Left renal cortex interstitium (tissue), 4 donors: ENCODE data around the gene ADORA1. TPM values are rescaled to one million over a fixed set of nuclear protein-coding genes. Genes with fewer than 3 reads are reported as not detected.

Experiments used
- DNase-seq, 4 donors: peaks; one replicate each; pipeline ENCODE4 v3.0.0-alpha.2; 2013; ENCODE audit warnings: low read depth in 4 of 4, low spot score in 2 of 4, missing footprints in 1 of 4
- polyA plus RNA-seq, 4 donors: library from polyadenylated mRNA; unstranded; fragments of 120-200 nt; gene quantifications; one replicate each; pipeline ENCODE4 v1.2.1, GENCODE V29; 2013; ENCODE audit not compliant: insufficient read length in 4 of 4

The ADORA1 gene
- polyA plus RNA-seq, 4 donors = 3.7 to 8.7 (median 5.9) TPM

- DNase-seq = no peak
Observed at GRCh38 chr1:203138066-203138465, 10.5 kb downstream of the ADORA1 start.

GRCh38 chr1:203139976-203140475 is 12.5 kb downstream of the ADORA1 start:
- DNase-seq = no peak

- no peak for DNase-seq
Observed at GRCh38 chr1:203140743-203141520, 13.4 kb downstream of the ADORA1 start.

- no peak for DNase-seq
Observed at GRCh38 chr1:203142124-203142523, 14.6 kb downstream of the ADORA1 start.

GRCh38 chr1:203142684-203143408 is 15.3 kb downstream of the ADORA1 start:
- DNase-seq = no peak

- no peak for DNase-seq
Observed at GRCh38 chr1:203143641-203144040, 16.1 kb downstream of the ADORA1 start.

GRCh38 chr1:203144661-203145060 is 17.1 kb downstream of the ADORA1 start:
- DNase-seq = no peak

GRCh38 chr1:203145321-203146041 is 18.0 kb downstream of the ADORA1 start:
- no peak for DNase-seq

GRCh38 chr1:203146042-203146369 is 18.5 kb downstream of the ADORA1 start:
- DNase-seq = no peak

GRCh38 chr1:203146537-203146936 is 19.0 kb downstream of the ADORA1 start:
- no peak for DNase-seq

- DNase-seq = no peak
Observed at GRCh38 chr1:203147376-203147775, 19.9 kb downstream of the ADORA1 start.

- DNase-seq = no peak
Observed at GRCh38 chr1:203148127-203148526, 20.6 kb downstream of the ADORA1 start.

- no peak for DNase-seq
Observed at GRCh38 chr1:203148579-203148978, 21.1 kb downstream of the ADORA1 start.

- DNase-seq = no peak
Observed at GRCh38 chr1:203149188-203149840, 21.8 kb downstream of the ADORA1 start.

GRCh38 chr1:203150511-203151297 is 23.2 kb downstream of the ADORA1 start:
- DNase-seq = no peak

- no peak for DNase-seq
Observed at GRCh38 chr1:203151362-203152157, 24.0 kb downstream of the ADORA1 start.

- DNase-seq = no peak
Observed at GRCh38 chr1:203152158-203153034, 24.9 kb downstream of the ADORA1 start.
